HCT116 (cell line): ENCODE measurements around the gene OTUD3. TPM values are rescaled to one million over a fixed set of nuclear protein-coding genes. Genes with fewer than 3 reads are reported as not detected.
"Not testable (repeated sequence)": the region's sequence is repeated elsewhere in the genome, so short reads cannot be mapped to it uniquely, and the experiment has no call there.

ENCODE experiments used
- ATAC-seq: fragments of 200-7000 bp; cut with Tn5 transposase; 2 replicates; pipeline ENCODE4 v1.9.1; 2020; ENCODE audit warnings: mild to moderate bottlenecking, moderate library complexity
- BruUV-seq: library from RNA; stranded (reverse); fragments of 400-500 nt; replicated peaks from 2 replicates; lab custom pipeline; 2021; lab: Mats Ljungman, UMichigan
- CTCF ChIA-PET: fragments of 300-600 bp; sonication (Branson Sonifier 250); formaldehyde crosslinking; loops from one replicate; lab custom pipeline; 2021; ENCODE audit warnings: antibody characterized with exemption; lab: Charles Lee
- POLR2A ChIA-PET: fragments of 300-600, 350-600 bp; sonication (Branson Sonifier 250); formaldehyde crosslinking; loops from one replicate; lab custom pipeline; 2021; ENCODE audit warnings: antibody characterized with exemption; lab: Charles Lee
- RAD21 ChIA-PET, 2 experiments: fragments of 300-600 bp; sonication (Branson Sonifier 250); formaldehyde crosslinking; loops; one replicate each; lab custom pipeline; 2023; ENCODE audit warnings: low total read pairs in 2 of 2; ENCODE audit not compliant: uncharacterized antibody in 2 of 2, unreplicated experiment in 2 of 2, low non-redundant PET in 1 of 2; lab: Charles Lee
- DNase-seq: peaks from one replicate; pipeline ENCODE4 v3.0.0-alpha.2; 2010; ENCODE audit warnings: low read depth, low spot score
- H2AFZ ChIP-seq: fragments of 200-600 bp; shearing (Covaris generic), sonication (generic); 2 replicates; pipeline ENCODE4 v1.6.1; 2017; ENCODE audit warnings: low read depth, mixed run types, mixed read lengths, antibody characterized with exemption, low read length; ENCODE audit not compliant: poor library complexity, severe bottlenecking
- H3K27ac ChIP-seq: 2 replicates; pipeline ENCODE4 v1.5.1; 2012; ENCODE audit warnings: low read depth, low read length
- H3K27me3 ChIP-seq: fragments of 200-600 bp; sonication (generic); 2 replicates; pipeline ENCODE4 v1.6.1; 2016; ENCODE audit warnings: mixed run types, low read length, mixed read lengths; ENCODE audit not compliant: insufficient read depth
- H3K36me3 ChIP-seq, 2 experiments: fragments of 200-500 bp in 1 of 2; fragments of 200-600 bp in 1 of 2; sonication (Bioruptor generic) in 1 of 2; sonication (generic) in 1 of 2; 2 replicates each; pipeline versions ENCODE4 v1.5.1 to v1.6.1; 2014 to 2016; ENCODE audit warnings: low read length in 2 of 2, inconsistent platforms in 1 of 2, mixed read lengths in 1 of 2, mixed run types in 1 of 2; ENCODE audit not compliant: insufficient read depth in 2 of 2, control insufficient read depth in 1 of 2
- H3K4me1 ChIP-seq, 2 experiments: fragments of 200-600 bp in 1 of 2; sonication (generic) in 1 of 2; 2 replicates each; pipeline versions ENCODE4 v1.5.1 to v1.6.1; 2012 to 2017; ENCODE audit warnings: low read length in 2 of 2, inconsistent platforms in 1 of 2, mild to moderate bottlenecking in 1 of 2, mixed read lengths in 1 of 2, mixed run types in 1 of 2, moderate library complexity in 1 of 2; ENCODE audit not compliant: insufficient read depth in 2 of 2, control insufficient read depth in 1 of 2
- H3K4me2 ChIP-seq: fragments of 200-600 bp; sonication (generic); 2 replicates; pipeline ENCODE4 v1.6.1; 2017; ENCODE audit warnings: mixed run types, low read length, mixed read lengths
- H3K4me3 ChIP-seq, 2 experiments: fragments of 200-600 bp in 1 of 2; sonication (generic) in 1 of 2; replicated peaks in 1 of 2; 2 replicates each; pipeline ENCODE4 v1.5.1; 2011 to 2016; ENCODE audit warnings: low read length in 2 of 2, control low read depth in 1 of 2, low read depth in 1 of 2, mild to moderate bottlenecking in 1 of 2, mixed read lengths in 1 of 2, mixed run types in 1 of 2
- H3K79me2 ChIP-seq: fragments of 200-600 bp; sonication (generic); 2 replicates; pipeline ENCODE4 v1.6.1; 2017; ENCODE audit warnings: mild to moderate bottlenecking, mixed run types, low read length, moderate library complexity, mixed read lengths; ENCODE audit not compliant: insufficient read depth
- H3K9ac ChIP-seq: fragments of 200-600 bp; sonication (generic); 2 replicates; pipeline ENCODE4 v1.6.1; 2016; ENCODE audit warnings: low read length, mixed read lengths
- H3K9me2 ChIP-seq: fragments of 200-600 bp; sonication (generic), shearing (Covaris generic); 2 replicates; pipeline ENCODE4 v1.6.1; 2017; ENCODE audit warnings: mixed run types, mild to moderate bottlenecking, moderate library complexity; ENCODE audit not compliant: insufficient read depth
- H3K9me3 ChIP-seq, 2 experiments: fragments of 200-500 bp in 1 of 2; fragments of 200-600 bp in 1 of 2; sonication (Bioruptor generic) in 1 of 2; sonication (generic) in 1 of 2; 2 replicates each; pipeline ENCODE4 v1.6.1; 2014 to 2017; ENCODE audit warnings: low read length in 2 of 2, mixed read lengths in 2 of 2, inconsistent platforms in 1 of 2, low read depth in 1 of 2, mild to moderate bottlenecking in 1 of 2, mixed run types in 1 of 2, moderate library complexity in 1 of 2; ENCODE audit not compliant: control insufficient read depth in 1 of 2, insufficient read depth in 1 of 2
- H4K20me1 ChIP-seq: fragments of 200-600 bp; sonication (generic), shearing (Covaris generic); 2 replicates; pipeline ENCODE4 v1.6.1; 2017; ENCODE audit warnings: mixed run types, mild to moderate bottlenecking, moderate library complexity; ENCODE audit not compliant: insufficient read depth
- ATF3 ChIP-seq: IDR thresholded peaks from 2 replicates; pipeline ENCODE4 v1.6.1; 2012
- CBX3 ChIP-seq: IDR thresholded peaks from 2 replicates; pipeline ENCODE4 v1.6.1; 2012; ENCODE audit warnings: low read depth
- CEBPB ChIP-seq: IDR thresholded peaks from 2 replicates; pipeline ENCODE4 v1.6.1; 2012; ENCODE audit warnings: low read depth
- CTCF ChIP-seq, 3 experiments: fragments of 200-600 bp in 1 of 3; sonication (generic) in 1 of 3; IDR thresholded peaks in 2 of 3; conservative IDR thresholded peaks in 1 of 3; 2 replicates each; pipeline ENCODE4 v1.5.1; 2012 to 2017; ENCODE audit warnings: low read depth in 2 of 3, low read length in 2 of 3, antibody characterized with exemption in 1 of 3, borderline replicate concordance in 1 of 3, control low read depth in 1 of 3, mild to moderate bottlenecking in 1 of 3, mixed read lengths in 1 of 3, mixed run types in 1 of 3, moderate library complexity in 1 of 3; ENCODE audit not compliant: insufficient read depth in 1 of 3
- EGR1 ChIP-seq: IDR thresholded peaks from 2 replicates; pipeline ENCODE4 v1.6.1; 2012; ENCODE audit warnings: low read depth
- ELF1 ChIP-seq: IDR thresholded peaks from 2 replicates; pipeline ENCODE4 v1.6.1; 2012; ENCODE audit warnings: low read depth, borderline replicate concordance
- FOSL1 ChIP-seq: IDR thresholded peaks from 2 replicates; pipeline ENCODE4 v1.6.1; 2012; ENCODE audit warnings: low read depth
- JUND ChIP-seq: IDR thresholded peaks from 2 replicates; pipeline ENCODE4 v1.6.1; 2012
- POLR2AphosphoS5 ChIP-seq: IDR thresholded peaks from 2 replicates; pipeline ENCODE4 v1.6.1; 2011; ENCODE audit warnings: mild to moderate bottlenecking, low read depth, low read length, moderate library complexity
- RAD21 ChIP-seq: IDR thresholded peaks from 2 replicates; pipeline ENCODE4 v1.6.1; 2012; ENCODE audit warnings: low read depth, mild to moderate bottlenecking
- SIN3A ChIP-seq: IDR thresholded peaks from 2 replicates; pipeline ENCODE4 v1.6.1; 2012; ENCODE audit warnings: low read depth
- SRF ChIP-seq: IDR thresholded peaks from 2 replicates; pipeline ENCODE4 v1.6.1; 2012; ENCODE audit warnings: low read depth
- TCF7L2 ChIP-seq: IDR thresholded peaks from 2 replicates; pipeline ENCODE4 v1.7.0; 2011; ENCODE audit warnings: borderline replicate concordance, inconsistent platforms; ENCODE audit not compliant: insufficient read depth, insufficient read length; ENCODE audit errors: extremely low read depth
- ZFX ChIP-seq: fragments of 450-650 bp; IDR thresholded peaks from 2 replicates; pipeline ENCODE4 v1.6.1; 2017
- ZNF274 ChIP-seq: fragments of 200-500 bp; sonication (Bioruptor generic); IDR thresholded peaks from 2 replicates; pipeline ENCODE4 v1.6.1; 2014; ENCODE audit warnings: mild to moderate bottlenecking, low read depth, low read length, inconsistent platforms
- intact Hi-C: fragments of 100-400 bp; cut with micrococcal nuclease; formaldehyde crosslinking; loops from 2 replicates; pipeline ENCODE4 v1.10.0; 2022
- total RNA-seq: library from RNA; stranded (reverse); gene quantifications from one replicate; pipeline ENCODE4 v1.2.1, GENCODE V29; 2021; ENCODE audit not compliant: unreplicated experiment

The OTUD3 gene
- total RNA-seq, 1 experiment from 2014 or later = 15.0 TPM

- H3K9me2 ChIP-seq, H4K20me1 ChIP-seq, H3K4me3 ChIP-seq, POLR2A ChIA-PET, intact Hi-C loops, H3K27ac ChIP-seq, H3K27me3 ChIP-seq, H3K9me3 ChIP-seq, ATAC-seq, CTCF ChIA-PET, H3K9ac ChIP-seq, H3K79me2 ChIP-seq, H3K36me3 ChIP-seq, BruUV-seq, H2AFZ ChIP-seq, DNase-seq, H3K4me1 ChIP-seq, H3K4me2 ChIP-seq, RAD21 ChIA-PET: not testable (repeated sequence)
Observed at GRCh38 chr1:19847334-19847733, 34.9 kb upstream of the OTUD3 start.

- intact Hi-C loops, RAD21 ChIA-PET, POLR2A ChIA-PET, H3K79me2 ChIP-seq, H3K9ac ChIP-seq, H3K9me2 ChIP-seq, H3K4me1 ChIP-seq, H3K27me3 ChIP-seq, H2AFZ ChIP-seq, H3K4me3 ChIP-seq, H3K9me3 ChIP-seq, BruUV-seq, H3K27ac ChIP-seq, ATAC-seq, DNase-seq, H3K36me3 ChIP-seq, H3K4me2 ChIP-seq, H4K20me1 ChIP-seq: not testable (repeated sequence)
- CTCF ChIA-PET = interaction anchor here (1.0 kb wide), 1 partner anchor 33 kb away, joined by 3 read pairs; the partner anchor contains the start of gene OTUD3
Observed at GRCh38 chr1:19849307-19849706, 32.9 kb upstream of the OTUD3 start.

GRCh38 chr1:19850214-19850613 is 32.0 kb upstream of the OTUD3 start:
- no peaks in the 10 kb centered on the region for H3K79me2 ChIP-seq
- no peak overlapping the region for H3K4me3 ChIP-seq
- no peak overlapping the region for H3K4me2 ChIP-seq
- ChIA-PET POLR2A (no interaction called here), CTCF (no interaction called here), RAD21 (no interaction called here)
- no peaks in the 10 kb centered on the region for H3K27me3 ChIP-seq
- no peak overlapping the region for H3K9ac ChIP-seq
- intact Hi-C loops = no loop called here
- no peak overlapping the region for H2AFZ ChIP-seq
- no TSS peak for BruUV-seq
- ATAC-seq (no peak), DNase-seq (no peak)
- no peaks in the 10 kb centered on the region for H3K9me3 ChIP-seq
- H3K27ac ChIP-seq = no peak overlapping the region
- H3K9me2 ChIP-seq = no peaks in the 10 kb centered on the region
- no peaks in the 10 kb centered on the region for H3K36me3 ChIP-seq
- no peaks in the 10 kb centered on the region for H3K4me1 ChIP-seq
- no peaks in the 10 kb centered on the region for H4K20me1 ChIP-seq
- TF ChIP-seq ELF1 = no peak
- no peak for TF ChIP-seq TCF7L2
- TF ChIP-seq JUND = no peak
- no peak for TF ChIP-seq CTCF (IDR thresholded peaks at IDR 0.05 in 2 of 3, conservative IDR thresholded peaks at IDR 0.05 in 1 of 3; ENCODE audit: borderline replicate concordance in 1 of 3, insufficient read depth in 1 of 3, low read depth in 2 of 3, low read length in 2 of 3)
- no peak for TF ChIP-seq ZNF274
- TF ChIP-seq ZFX = no peak
- no peak for TF ChIP-seq FOSL1
- TF ChIP-seq SIN3A = no peak
- no peak for TF ChIP-seq CBX3
- no peak for TF ChIP-seq RAD21
- no peak for TF ChIP-seq ATF3
- no peak for TF ChIP-seq EGR1
- no peak for TF ChIP-seq POLR2AphosphoS5
- no peak for TF ChIP-seq CEBPB
- TF ChIP-seq SRF = no peak
